HG02798 (cell line): Measurements from ENCODE around the gene KNSTRN.

Source experiments
- ATAC-seq: cut with Tn5 transposase; IDR thresholded peaks from one replicate; pipeline ENCODE4 v1.9.1; 2021; ENCODE audit warnings: mild to moderate bottlenecking; ENCODE audit not compliant: unreplicated experiment, poor library complexity

The KNSTRN gene

GRCh38 chr15:40424483-40425115 is 42.1 kb downstream of the KNSTRN start:
- no peak for ATAC-seq

GRCh38 chr15:40425681-40426080 is 43.2 kb downstream of the KNSTRN start:
- no peak for ATAC-seq

- no peak for ATAC-seq
These were observed 44.7 kb downstream of the KNSTRN start for GRCh38 chr15:40427188-40427587.

GRCh38 chr15:40428185-40428584 is 45.7 kb downstream of the KNSTRN start:
- no peak for ATAC-seq

GRCh38 chr15:40429068-40429710 is 46.7 kb downstream of the KNSTRN start:
- ATAC-seq: no peak

- no peak for ATAC-seq
These were observed 47.8 kb downstream of the KNSTRN start for GRCh38 chr15:40430271-40430805.

GRCh38 chr15:40435023-40435709 is 52.6 kb downstream of the KNSTRN start:
- ATAC-seq: no peak

- no peak for ATAC-seq
These were observed 53.2 kb downstream of the KNSTRN start for GRCh38 chr15:40435710-40436089.

GRCh38 chr15:40436116-40436891 is 53.8 kb downstream of the KNSTRN start:
- no peak for ATAC-seq

GRCh38 chr15:40436892-40437751 is 54.6 kb downstream of the KNSTRN start:
- ATAC-seq: no peak

GRCh38 chr15:40437752-40438687 is 55.5 kb downstream of the KNSTRN start:
- ATAC-seq: no peak

GRCh38 chr15:40438712-40439111 is 56.2 kb downstream of the KNSTRN start:
- no peak for ATAC-seq

GRCh38 chr15:40439461-40439959 is 57.0 kb downstream of the KNSTRN start:
- ATAC-seq: no peak

GRCh38 chr15:40439960-40440742 is 57.6 kb downstream of the KNSTRN start:
- ATAC-seq: no peak

- peak; percentile 96 for ATAC-seq
These were observed 58.4 kb downstream of the KNSTRN start, which contains the start of gene BAHD1 for GRCh38 chr15:40440743-40441564. Gene BAHD1, plus strand, starts transcription at chr15:40440953. Its CDS starts 17,512 bp downstream, at chr15:40458465.

GRCh38 chr15:40441565-40442531 is 59.3 kb downstream of the KNSTRN start:
- peak; percentile 0 for ATAC-seq
